ENCODE measurements around the gene DOK3. TPM values are rescaled to one million over a fixed set of nuclear protein-coding genes. Genes with fewer than 3 reads are reported as not detected.
A peak's percentile ranks its signal among the peaks of the same experiment; 100 is the strongest.

DOK3 gene
- total and polyA plus RNA-seq, 10 of the 15 experiments (the other 5 are each of a cell fraction or from before 2014, with no cell fraction given): 6.6 to 107 (median 52.1) TPM

GRCh38 chr5:177454397-177455035 is 55.1 kb downstream of the DOK3 start (continued):
- no peak for TF ChIP-seq FOXK2 (IDR thresholded peaks at IDR 0.05)
- TF ChIP-seq LARP7 (IDR thresholded peaks at IDR 0.05): peak; percentile 86
- peak; percentile 56 for TF ChIP-seq NR2C1 (IDR thresholded peaks at IDR 0.05)
- no peak for TF ChIP-seq HSF1 (IDR thresholded peaks at IDR 0.05; ENCODE audit: low read depth, low read length)
- TF ChIP-seq SP1 (IDR thresholded peaks at IDR 0.05; ENCODE audit: low read depth, low read length): no peak
- peak; percentile 71; the same call in 1 of the 2 replicates for TF ChIP-seq ZNF24 (IDR thresholded peaks at IDR 0.05)
- peak; percentile 84 for TF ChIP-seq RAD21 (IDR thresholded peaks at IDR 0.05; ENCODE audit: insufficient read depth, low read depth, low read length)
- no peak for TF ChIP-seq ATF2 (IDR thresholded peaks at IDR 0.05; ENCODE audit: low read length)
- TF ChIP-seq ZBTB4 (CRISPR knock-in tag; IDR thresholded peaks at IDR 0.05): peak; percentile 76; the same call in 1 of the 2 replicates
- TF ChIP-seq HDAC2 (IDR thresholded peaks at IDR 0.05): no peak
- TF ChIP-seq CUX1 (IDR thresholded peaks at IDR 0.05; ENCODE audit: insufficient replicate concordance, low read depth, low read length): peak; percentile 39
- TF ChIP-seq NKRF (conservative IDR thresholded peaks at IDR 0.05): no peak; the same call in none of the 2 replicates
- peak in 1 of 2 experiments; percentile 66; a peak in 1 of 4 replicates for TF ChIP-seq BHLHE40 (IDR thresholded peaks at IDR 0.05; ENCODE audit: borderline replicate concordance in 1 of 2, low read depth in 2 of 2, low read length in 1 of 2)

All from GM12878 (cell line).